NCI-H82 treated with DMSO at 0.1 percent for 48 hours (cell line): Measurements from ENCODE around the gene ZNF669.

Source experiments
- DNase-seq: peaks from one replicate; lab custom pipeline; 2025; ENCODE audit not compliant: unreplicated experiment; lab: John Stamatoyannopoulos, UW

Gene ZNF669

DNA sequence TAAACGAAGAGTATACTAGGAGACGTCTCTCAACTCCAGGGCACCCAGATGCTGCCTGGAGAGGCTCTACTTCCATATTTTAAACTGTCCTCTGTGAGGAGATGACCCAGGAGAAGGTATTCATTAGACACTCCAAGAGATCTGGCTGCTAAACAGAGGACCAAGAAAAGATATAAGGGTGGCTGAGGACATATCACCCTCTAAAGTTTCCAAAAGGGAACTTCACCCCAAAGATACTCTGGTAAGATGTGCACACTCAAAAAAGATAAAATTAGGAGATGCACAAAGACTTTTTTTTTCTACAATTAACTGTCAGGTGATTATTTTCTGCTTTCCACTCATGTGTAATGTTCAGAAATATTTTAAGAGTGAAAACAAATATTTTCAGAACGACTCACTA lies 26.9 kb downstream of the ZNF669 start:
- DNase-seq = no peak

DNA sequence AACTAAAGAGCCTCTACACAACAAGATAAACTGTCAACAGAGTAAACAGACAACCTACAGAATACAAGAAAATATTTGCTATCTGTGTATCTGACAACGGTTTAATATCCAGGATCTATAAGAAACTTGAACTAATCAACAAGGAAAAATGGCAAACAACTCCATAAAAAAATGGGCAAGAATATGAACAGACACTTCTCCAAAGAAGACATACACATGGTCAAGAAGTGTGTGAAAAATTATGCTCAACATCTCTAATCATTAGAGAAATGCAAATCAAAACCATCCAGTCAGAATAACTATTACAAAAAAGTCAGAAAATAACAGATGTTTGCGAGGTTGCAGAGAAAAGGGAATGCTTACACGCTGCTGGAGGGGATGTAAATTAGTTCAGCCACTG lies 33.5 kb downstream of the ZNF669 start:
- DNase-seq = no peak

DNA sequence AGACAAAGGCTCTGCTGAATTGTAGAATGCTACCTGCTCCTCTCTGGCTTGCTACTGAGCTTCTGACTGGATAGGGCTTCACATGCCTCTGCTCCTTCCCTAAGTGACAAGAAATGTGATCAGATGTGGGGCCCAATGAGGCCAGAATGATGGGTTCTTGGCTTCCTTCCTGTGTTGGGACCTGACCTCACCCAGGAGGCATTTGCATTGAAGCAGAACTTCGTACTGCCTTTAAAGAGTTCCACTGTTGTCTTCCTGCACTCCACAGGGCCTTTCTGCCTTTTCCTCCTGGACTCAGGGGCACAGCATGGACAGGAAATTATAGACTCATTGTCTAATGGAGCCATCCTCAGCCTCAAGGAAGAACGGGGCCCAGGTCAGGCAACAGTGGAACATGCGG lies 39.9 kb downstream of the ZNF669 start:
- no peak for DNase-seq

DNA sequence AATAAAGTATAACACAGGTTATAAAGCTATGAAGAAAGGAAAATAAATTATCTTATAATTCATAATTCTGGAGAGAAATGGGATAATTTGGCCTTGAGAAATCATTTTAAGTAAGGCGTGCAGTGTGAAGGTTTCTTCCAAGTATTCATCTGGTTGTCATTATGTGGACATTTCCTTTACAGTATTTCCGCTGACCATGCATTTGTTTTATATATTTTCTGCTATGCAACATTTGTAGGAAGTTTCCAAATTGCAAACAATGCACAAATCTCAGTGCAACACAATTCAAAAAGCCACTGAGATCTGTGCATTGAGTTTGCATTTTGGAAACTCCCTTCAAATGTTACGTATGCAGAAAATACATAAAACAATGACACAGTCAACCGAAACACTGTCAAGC lies 43.4 kb downstream of the ZNF669 start:
- no peak for DNase-seq

DNA sequence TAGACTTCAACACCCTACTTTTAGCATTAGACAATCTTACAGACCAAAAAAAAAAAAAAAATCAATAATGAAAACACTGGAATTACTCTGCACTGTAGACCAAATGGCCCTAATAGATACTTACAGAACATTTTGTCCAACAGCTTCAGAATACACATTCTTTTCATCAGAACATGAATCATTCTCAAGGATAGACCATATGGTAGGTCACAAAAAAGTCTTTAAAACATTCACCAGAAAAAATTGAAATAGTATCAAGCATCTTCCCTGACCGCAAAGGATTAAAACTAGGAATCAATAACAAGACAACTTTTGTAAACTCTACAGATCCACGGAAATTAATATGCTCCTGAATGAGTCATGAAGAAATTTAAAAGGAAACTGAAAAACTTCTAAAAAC lies 48.1 kb downstream of the ZNF669 start:
- DNase-seq = no peak

DNA sequence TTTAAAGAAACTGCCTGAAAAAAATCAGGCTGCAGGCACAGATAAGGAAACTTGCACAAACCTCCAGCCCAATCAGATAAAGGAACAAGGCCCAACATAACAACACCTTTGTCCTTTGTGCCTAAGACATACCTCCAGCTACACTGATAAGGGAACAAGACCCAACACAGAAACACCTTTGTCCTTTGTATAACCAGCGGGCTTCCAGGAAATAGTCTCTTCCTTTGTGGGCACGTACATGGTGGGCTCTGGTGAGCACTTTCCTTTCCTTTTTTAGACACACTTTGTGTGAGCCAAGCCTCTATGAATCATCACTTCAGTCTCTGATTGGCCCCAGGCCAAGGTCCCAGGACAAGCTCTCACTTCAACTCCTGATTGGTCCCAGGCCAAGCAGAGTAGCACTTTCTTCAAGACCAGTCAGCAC lies 49.2 kb downstream of the ZNF669 start:
- no peak for DNase-seq
